HepG2 (cell line): Measurements from ENCODE around the gene ZNF22. TPM values are rescaled to one million over a fixed set of nuclear protein-coding genes. Genes with fewer than 3 reads are reported as not detected.

ENCODE experiments used
- ATRX ChIP-seq: sonication (generic); formaldehyde crosslinking; IDR thresholded peaks from 2 replicates; pipeline ENCODE4 v1.4.0; 2020; ENCODE audit warnings: missing genetic modification reagents, borderline replicate concordance
- BORCS8-MEF2B ChIP-seq: sonication (generic); formaldehyde crosslinking; IDR thresholded peaks from 2 replicates; pipeline ENCODE4 v1.8.0; 2022; ENCODE audit warnings: mild to moderate bottlenecking, missing genetic modification reagents
- GPBP1L1 ChIP-seq: sonication (generic); formaldehyde crosslinking; IDR thresholded peaks from 2 replicates; pipeline ENCODE4 v1.5.0; 2020; ENCODE audit warnings: mild to moderate bottlenecking, missing genetic modification reagents
- HCFC1 ChIP-seq: fragments of 150-350 bp; IDR thresholded peaks from 2 replicates; pipeline ENCODE4 v1.6.1; 2014; ENCODE audit warnings: low read depth, low read length
- KDM5A ChIP-seq: fragments of 200-600 bp; sonication (generic); IDR thresholded peaks from 2 replicates; pipeline ENCODE4 v1.7.0; 2018; ENCODE audit warnings: antibody characterized with exemption, mild to moderate bottlenecking, low read length, borderline replicate concordance
- MNT ChIP-seq: fragments of 450-650 bp; IDR thresholded peaks from 2 replicates; pipeline ENCODE4 v1.6.1; 2016
- MTA3 ChIP-seq: sonication (generic); formaldehyde crosslinking; IDR thresholded peaks from 2 replicates; pipeline ENCODE4 v1.4.0; 2020; ENCODE audit warnings: missing genetic modification reagents
- NFIC ChIP-seq: IDR thresholded peaks from 2 replicates; pipeline ENCODE4 v1.6.1; 2012; ENCODE audit warnings: mild to moderate bottlenecking, low read length, inconsistent platforms
- PAWR ChIP-seq: sonication (generic); formaldehyde crosslinking; IDR thresholded peaks from 2 replicates; pipeline ENCODE4 v1.4.0; 2020; ENCODE audit warnings: missing genetic modification reagents, mild to moderate bottlenecking, borderline replicate concordance
- SRY ChIP-seq: sonication (generic); formaldehyde crosslinking; IDR thresholded peaks from 2 replicates; pipeline ENCODE4 v1.8.0; 2022; ENCODE audit warnings: mild to moderate bottlenecking, missing genetic modification reagents
- TCF12 ChIP-seq, 2 experiments: fragments of 450-650 bp in 1 of 2; sonication (generic) in 1 of 2; formaldehyde crosslinking in 1 of 2; IDR thresholded peaks; 2 replicates each; pipeline versions ENCODE4 v1.6.1 to v1.8.0; 2017 to 2022; ENCODE audit warnings: antibody characterized with exemption in 1 of 2, mild to moderate bottlenecking in 1 of 2, missing genetic modification reagents in 1 of 2, moderate library complexity in 1 of 2
- YEATS2 ChIP-seq: sonication (generic); formaldehyde crosslinking; IDR thresholded peaks from 2 replicates; pipeline ENCODE4 v1.4.0; 2020; ENCODE audit warnings: missing genetic modification reagents, borderline replicate concordance
- ZBTB7B ChIP-seq: sonication (generic); formaldehyde crosslinking; IDR thresholded peaks from 2 replicates; pipeline ENCODE4 v1.4.0; 2020; ENCODE audit warnings: missing genetic modification reagents
- ZFX ChIP-seq: sonication (generic); formaldehyde crosslinking; IDR thresholded peaks from 2 replicates; pipeline ENCODE4 v1.4.0; 2020; ENCODE audit warnings: mild to moderate bottlenecking, low read depth, missing genetic modification reagents, moderate library complexity
- ZNF589 ChIP-seq: sonication (generic); formaldehyde crosslinking; conservative IDR thresholded peaks from 2 replicates; pipeline ENCODE4 v1.8.0; 2022; ENCODE audit warnings: mild to moderate bottlenecking, moderate library complexity, missing genetic modification reagents
- ZNF687 ChIP-seq: sonication (generic); formaldehyde crosslinking; IDR thresholded peaks from 2 replicates; pipeline ENCODE4 v1.5.1; 2020; ENCODE audit warnings: mild to moderate bottlenecking, missing genetic modification reagents, moderate library complexity
- ZNF781 ChIP-seq: sonication (generic); formaldehyde crosslinking; IDR thresholded peaks from 2 replicates; pipeline ENCODE4 v1.5.1; 2020; ENCODE audit warnings: borderline replicate concordance, mild to moderate bottlenecking, missing genetic modification reagents; ENCODE audit errors: not compliant biosample characterization
- ZSCAN30 ChIP-seq: sonication (generic); formaldehyde crosslinking; IDR thresholded peaks from 2 replicates; pipeline ENCODE4 v1.5.0; 2020; ENCODE audit warnings: mild to moderate bottlenecking, missing genetic modification reagents
- polyA plus RNA-seq, 8 experiments: library from polyadenylated mRNA; depleted of rRNA in 3 of 8; stranded (reverse) in 7 of 8; unstranded in 1 of 8; fragments of >200 nt; fragmentation: Illumina TruSeq in 4 of 8; extraction: Trizol in 4 of 8; gene quantifications; 2 replicates each; pipeline versions ENCODE4 v1.2.1 to v1.2.3, GENCODE V29; 2011 to 2016; ENCODE audit warnings: low read depth in 4 of 8, missing spikeins in 1 of 8, mixed read lengths in 1 of 8; ENCODE audit not compliant: insufficient read depth in 1 of 8
- total RNA-seq, 5 experiments: library from RNA; depleted of rRNA; stranded (reverse); fragments of >200 nt; fragmentation: Illumina TruSeq; extraction: Trizol; gene quantifications; 2 replicates each; pipeline ENCODE4 v1.2.3, GENCODE V29; 2016; ENCODE audit warnings: low read depth in 1 of 5

ZNF22 gene
- total and polyA plus RNA-seq, 2 of the 13 experiments (the other 11 are each of a cell fraction or from before 2014, with no cell fraction given), result 0.40 to 1.3 TPM

- TF ChIP-seq ZNF687, result peak; percentile 95
- TF ChIP-seq ZNF781, result no peak
- no peak; the same call in 1 of the 2 replicates for TF ChIP-seq KDM5A
- TF ChIP-seq ZFX (CRISPR knock-in tag), result peak; percentile 46
- no peak for TF ChIP-seq ZNF589 (CRISPR knock-in tag)
- TF ChIP-seq HCFC1, result no peak
- no peak for TF ChIP-seq MTA3 (CRISPR knock-in tag)
- peak; percentile 84; the same call in 1 of the 2 replicates for TF ChIP-seq ZBTB7B (CRISPR knock-in tag)
- TF ChIP-seq BORCS8-MEF2B (CRISPR knock-in tag), result peak; percentile 50; the same call in 1 of the 2 replicates
- peak; percentile 82; the same call in 1 of the 2 replicates for TF ChIP-seq NFIC
- no peak for TF ChIP-seq ATRX (CRISPR knock-in tag)
- 0 out of 2 replicates have a peak, but pooled peaks have one; percentile 3 for TF ChIP-seq MNT
- TF ChIP-seq GPBP1L1, result no peak
- TF ChIP-seq ZSCAN30 (CRISPR knock-in tag), result no peak
- no peak for TF ChIP-seq TCF12 (IDR thresholded peaks at IDR 0.05)
- TF ChIP-seq TCF12 (CRISPR knock-in tag; IDR thresholded peaks at IDR 0.05), result peak; percentile 32; the same call in 1 of the 2 replicates
- no peak for TF ChIP-seq YEATS2 (CRISPR knock-in tag)
- no peak for TF ChIP-seq SRY (CRISPR knock-in tag)
- no peak for TF ChIP-seq PAWR
These were observed 20.2 kb upstream of the ZNF22 start (continued) for GRCh38 chr10:44980309-44981171.
